HG02759 (cell line): Measurements from ENCODE around the gene FADS6.

Experiments used
- ATAC-seq: cut with Tn5 transposase; IDR thresholded peaks from one replicate; pipeline ENCODE4 v1.9.1; 2021; ENCODE audit warnings: mild to moderate bottlenecking, moderate library complexity; ENCODE audit not compliant: unreplicated experiment

The FADS6 gene

DNA sequence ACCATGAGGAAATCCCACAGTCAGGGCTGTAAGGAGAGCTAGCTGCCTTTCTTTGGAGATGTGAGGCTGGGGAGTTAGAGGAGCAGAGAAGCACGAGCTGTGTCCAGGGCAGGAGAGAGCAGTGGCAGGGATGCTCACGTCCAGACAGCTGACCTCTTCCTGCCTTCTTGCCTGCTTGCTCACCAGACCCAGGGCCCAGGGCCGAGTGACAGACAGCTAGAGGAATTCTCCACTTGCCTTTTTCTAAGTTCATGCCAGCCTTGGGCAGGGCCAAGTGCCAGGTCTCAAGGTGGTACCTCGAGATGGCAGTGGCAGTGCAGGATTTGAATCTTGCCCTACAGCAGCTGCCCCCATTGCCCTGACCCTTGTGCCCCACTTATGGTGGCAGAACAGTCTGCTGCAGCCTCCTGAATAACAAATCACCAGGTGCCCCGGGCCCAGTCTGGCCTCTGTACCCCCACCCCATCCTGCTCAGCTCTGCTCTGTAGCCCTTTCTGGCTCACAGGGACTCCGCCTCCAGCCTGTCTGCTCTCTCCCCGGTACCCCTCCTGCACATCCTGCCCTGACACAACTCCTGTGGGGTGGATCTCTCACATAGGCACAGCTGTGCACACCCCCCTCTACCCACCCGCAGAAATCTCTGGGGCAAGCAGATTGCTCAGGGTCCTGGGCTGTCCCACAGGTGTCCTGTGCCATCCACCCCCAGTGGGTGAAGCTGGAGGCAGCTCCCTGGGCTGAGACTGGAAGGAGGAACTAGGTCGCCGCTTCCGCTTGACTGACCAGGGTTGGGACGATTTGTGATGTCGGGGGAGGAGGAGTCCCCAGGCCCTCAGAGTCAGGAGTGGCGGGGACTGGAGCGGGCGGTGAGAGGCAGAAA is 59.7 kb downstream of the FADS6 start:
- ATAC-seq: no peak

DNA sequence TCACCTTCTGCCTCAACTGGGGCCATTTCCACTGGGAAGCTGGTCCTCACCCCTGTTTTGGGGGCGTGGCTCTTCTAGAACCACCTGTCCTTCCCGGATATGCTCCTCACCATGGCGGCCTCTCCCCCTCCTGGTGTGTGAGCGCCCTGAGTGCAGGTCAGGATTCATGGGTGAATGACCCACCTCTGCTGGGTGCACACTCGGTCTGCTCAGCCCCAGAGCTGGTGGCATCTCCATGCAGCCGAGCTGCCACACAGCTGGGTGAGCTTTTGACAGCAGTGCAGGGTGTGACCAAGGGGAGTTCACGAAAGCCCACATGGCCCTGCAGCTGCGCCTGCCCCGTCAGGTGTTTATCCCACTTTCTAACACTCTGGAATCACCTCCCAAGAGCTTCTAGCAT is 61.0 kb downstream of the FADS6 start:
- ATAC-seq: no peak

DNA sequence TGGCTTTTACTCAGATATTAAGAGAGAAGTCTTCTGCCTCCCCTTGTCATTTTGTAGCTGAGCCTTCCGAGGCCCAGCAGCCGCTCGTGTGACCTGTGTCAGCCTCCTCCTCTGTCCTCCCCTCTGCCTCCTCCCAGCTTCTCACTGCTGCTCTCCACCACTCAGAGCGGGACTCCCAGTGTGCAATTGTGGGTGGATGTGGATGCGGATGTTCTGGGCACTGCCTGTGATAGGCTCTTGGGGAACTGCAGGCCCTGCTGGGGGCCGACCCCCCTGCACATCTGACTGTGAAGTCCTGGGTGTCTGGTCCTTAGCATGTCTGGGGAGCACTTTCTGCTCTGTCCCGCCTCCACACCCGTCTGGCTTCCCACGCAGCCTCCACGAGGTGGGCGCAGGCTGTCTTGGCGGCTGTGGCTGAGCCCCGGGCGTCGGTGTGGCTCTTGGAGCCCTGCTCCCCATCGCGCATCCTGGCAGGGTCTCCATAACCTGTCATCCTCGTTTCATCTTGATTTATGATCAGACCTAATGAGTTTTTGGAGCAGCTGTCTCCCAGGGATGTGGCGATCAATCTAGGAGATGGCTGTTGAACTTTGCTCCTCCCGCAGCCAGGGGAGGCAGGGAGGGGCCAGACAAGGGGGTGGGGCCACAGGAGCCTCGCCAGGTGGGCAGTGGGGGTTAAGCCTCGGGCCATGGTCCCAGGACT is 61.8 kb downstream of the FADS6 start:
- ATAC-seq: no peak

DNA sequence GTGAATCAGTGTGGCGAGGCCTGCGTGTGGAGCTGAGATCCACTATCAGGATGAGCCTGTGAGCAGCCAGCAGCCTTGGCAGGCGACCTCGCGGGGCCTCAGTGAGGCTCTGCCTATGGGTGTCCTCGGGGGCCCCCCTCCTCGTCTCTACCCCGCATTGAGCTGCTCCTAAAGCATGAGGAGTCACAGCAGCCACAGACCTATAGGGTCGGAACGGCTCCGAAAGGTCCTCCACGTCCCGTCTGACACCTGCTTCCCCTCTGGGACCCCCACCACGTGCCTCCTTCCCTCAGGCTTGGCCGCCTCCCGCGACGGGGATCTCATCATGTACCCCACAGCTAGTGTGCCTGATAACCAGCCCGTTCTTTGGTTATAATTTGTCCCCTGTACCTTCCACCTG is 62.6 kb downstream of the FADS6 start:
- ATAC-seq: no peak

DNA sequence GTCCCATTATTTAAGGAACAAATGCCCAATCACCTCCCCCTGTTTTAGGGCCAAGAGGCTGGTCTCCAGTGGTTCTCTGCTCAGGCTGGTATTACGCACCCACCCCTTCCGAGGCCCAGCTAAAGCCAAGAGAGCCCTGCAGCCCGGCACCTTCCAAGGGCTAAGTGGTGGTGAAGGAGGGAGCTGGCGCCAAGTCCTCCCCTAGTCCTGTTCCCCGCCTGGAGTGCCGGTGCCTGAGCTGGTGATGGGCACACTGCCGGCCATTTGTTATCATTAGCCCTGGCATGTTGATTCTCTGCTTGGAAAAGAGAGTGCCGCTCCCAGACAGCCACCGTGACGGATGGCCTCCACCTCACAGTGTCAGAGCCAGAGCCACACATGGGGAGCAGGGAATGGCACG is 65.6 kb downstream of the FADS6 start:
- no peak for ATAC-seq
